Activated T-helper 1 cell treated with Interleukin-2 at 50 U/mL for 16 hours (primary cell): ENCODE measurements around the gene SSU72.

Source experiments
- DNase-seq: peaks from one replicate; pipeline ENCODE4 v3.0.0-alpha.2; 2020; ENCODE audit warnings: low read depth

The SSU72 gene

GRCh38 chr1:1610796-1611195 is 36.1 kb upstream of the SSU72 start:
- DNase-seq = no peak

GRCh38 chr1:1609822-1610485 is 35.3 kb upstream of the SSU72 start:
- DNase-seq = no peak

GRCh38 chr1:1606232-1606631 is 31.6 kb upstream of the SSU72 start:
- DNase-seq = no peak

- no peak for DNase-seq
Observed at GRCh38 chr1:1605724-1606123, 31.1 kb upstream of the SSU72 start.

GRCh38 chr1:1605034-1605591 is 30.4 kb upstream of the SSU72 start:
- DNase-seq = no peak

- no peak for DNase-seq
Observed at GRCh38 chr1:1604374-1605033, 29.8 kb upstream of the SSU72 start.

GRCh38 chr1:1603671-1604373 is 29.2 kb upstream of the SSU72 start:
- no peak for DNase-seq

- DNase-seq = no peak
Observed at GRCh38 chr1:1602968-1603506, 28.4 kb upstream of the SSU72 start.

GRCh38 chr1:1602304-1602967 is 27.8 kb upstream of the SSU72 start:
- DNase-seq = no peak

GRCh38 chr1:1601564-1602303 is 27.1 kb upstream of the SSU72 start:
- DNase-seq = no peak

GRCh38 chr1:1600861-1601563 is 26.3 kb upstream of the SSU72 start:
- DNase-seq = no peak

GRCh38 chr1:1599935-1600860 is 25.5 kb upstream of the SSU72 start, which contains the start of gene FNDC10:
FNDC10 (minus strand) TSS chr1:1600135; CDS start chr1:1600015, 120 bp downstream.
- DNase-seq = no peak

GRCh38 chr1:1599030-1599934 is 24.6 kb upstream of the SSU72 start:
- no peak for DNase-seq

- no peak for DNase-seq
Observed at GRCh38 chr1:1598720-1599029, 24.0 kb upstream of the SSU72 start.

GRCh38 chr1:1598051-1598719 is 23.5 kb upstream of the SSU72 start:
- DNase-seq = no peak

GRCh38 chr1:1597275-1597930 is 22.7 kb upstream of the SSU72 start:
- no peak for DNase-seq

- no peak for DNase-seq
Observed at GRCh38 chr1:1596493-1597274, 22.0 kb upstream of the SSU72 start.
